Right cardiac atrium (tissue), 5 donors: ENCODE measurements around the gene FBXO33. TPM values are rescaled to one million over a fixed set of nuclear protein-coding genes. Genes with fewer than 3 reads are reported as not detected.
A peak's percentile ranks its signal among the peaks of the same experiment; 100 is the strongest.

Source experiments
- ATAC-seq, 2 donors: fragments of 200-7000 bp; cut with Tn5 transposase; one replicate each; pipeline versions ENCODE4 v1.8.0 to v1.9.1; 2020; ENCODE audit warnings: moderate library complexity in 2 of 2, mild to moderate bottlenecking in 1 of 2
- DNase-seq, 3 donors: peaks; one replicate each; pipeline ENCODE4 v3.0.0-alpha.2; 2020
- H3K27ac ChIP-seq: one replicate; pipeline ENCODE4 v1.5.1; 2013; ENCODE audit warnings: mild to moderate bottlenecking, low read length, control low read depth, moderate library complexity
- H3K27me3 ChIP-seq: one replicate; pipeline ENCODE4 v1.6.1; 2013; ENCODE audit not compliant: control insufficient read depth, insufficient read depth
- H3K4me1 ChIP-seq: one replicate; pipeline ENCODE4 v1.6.1; 2013; ENCODE audit warnings: low read length; ENCODE audit not compliant: control insufficient read depth, insufficient read depth
- H3K4me3 ChIP-seq: one replicate; pipeline ENCODE4 v1.5.1; 2013; ENCODE audit warnings: low read length, control low read depth
- H3K9me3 ChIP-seq: one replicate; pipeline ENCODE4 v1.6.1; 2013; ENCODE audit warnings: low read length; ENCODE audit not compliant: control insufficient read depth
- WGBS: extraction: QIAGEN DNeasy Blood & Tissue Kit; methylation state at CpG from one replicate; pipeline ENCODE4 v1.1.7; 2013; 5-methylcytosine and 5-hydroxymethylcytosine counted together
- intact Hi-C, 4 donors: fragments of 100-400 bp; cut with DNase I; formaldehyde crosslinking; loops; one replicate each; pipeline versions ENCODE4 v1.11.0 to v1.14.0; 2022 to 2023
- polyA plus RNA-seq: library from polyadenylated mRNA; stranded (reverse); fragments of 200-250 nt; gene quantifications from one replicate; pipeline ENCODE4 v1.2.3, GENCODE V29; 2013
- total RNA-seq, 4 donors: library from RNA; stranded (reverse); fragmentation: NEBNext Ultra II Directional; extraction: Animal tissue kit (Norgen Biotek cat#: 25700); gene quantifications; one replicate each; pipeline ENCODE4 v1.2.1, GENCODE V29; 2021
- donor health status: healthy with polysubstance abuse.
- donor health status: DM: no; HTN: yes; CAD: no.
- donor health status: DM: no; HTN: no; CAD: no.
- donor health status: DM: no; HTN: yes; CAD: no; lungs with severe emphysema.
- donor health status: DM: yes; HTN: yes; CAD: no.

FBXO33 gene
- total and polyA plus RNA-seq, 5 donors = 4.0 to 6.7 (median 5.4) TPM

DNA sequence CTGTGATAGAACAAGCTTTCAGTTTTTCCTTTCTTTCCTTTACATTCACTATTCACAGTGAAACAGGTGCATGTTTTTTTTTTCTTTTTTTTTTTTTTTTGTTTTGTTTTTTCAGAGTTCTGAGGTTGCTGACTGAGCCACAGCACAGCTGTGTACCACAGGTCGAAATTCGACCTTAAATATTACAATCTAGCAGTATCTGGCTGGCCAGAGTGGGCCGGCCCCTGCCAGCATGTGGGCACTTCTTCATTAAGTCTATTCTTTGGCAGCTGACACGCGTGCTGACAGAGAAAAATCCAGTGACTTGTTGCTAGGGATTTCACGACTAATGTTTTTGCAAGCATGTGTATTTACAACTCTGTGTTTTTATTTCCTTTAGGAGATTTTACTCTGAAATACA, 33.9 kb downstream of the FBXO33 start:
- Histone ChIP-seq H3K9me3 (no peaks in the 10 kb centered on the region), H3K27me3 (no peaks in the 10 kb centered on the region), H3K4me3 (no peak overlapping the region), H3K27ac (no peak overlapping the region), H3K4me1 (no peaks in the 10 kb centered on the region)
- whole genome bisulfite sequencing = 74% methylated on average over 6 of the region's 6 CpGs
- DNase-seq (no peak), ATAC-seq (peak in 1 of 2 donors; percentile 36)
- intact Hi-C loops = no loop called here

- Histone ChIP-seq H3K27ac (no peak overlapping the region), H3K9me3 (no peaks in the 10 kb centered on the region), H3K4me3 (no peak overlapping the region), H3K27me3 (no peaks in the 10 kb centered on the region), H3K4me1 (no peaks in the 10 kb centered on the region)
- intact Hi-C loops = no loop called here
- ATAC-seq (no peak), DNase-seq (no peak)
Observed at GRCh38 chr14:39396448-39396847, 35.8 kb downstream of the FBXO33 start.

- ATAC-seq (no peak), DNase-seq (no peak)
- H3K27me3 ChIP-seq = no peaks in the 10 kb centered on the region
- no peaks in the 10 kb centered on the region for H3K9me3 ChIP-seq
- no peak overlapping the region for H3K27ac ChIP-seq
- WGBS = 79% methylated on average over 3 of the region's 4 CpGs
- no peak overlapping the region for H3K4me3 ChIP-seq
- no peaks in the 10 kb centered on the region for H3K4me1 ChIP-seq
- intact Hi-C loops = no loop called here
Observed at GRCh38 chr14:39395555-39396254, 36.5 kb downstream of the FBXO33 start.

- Histone ChIP-seq H3K4me3 (no peak overlapping the region), H3K27ac (no peak overlapping the region), H3K27me3 (no peaks in the 10 kb centered on the region), H3K4me1 (no peaks in the 10 kb centered on the region), H3K9me3 (no peaks in the 10 kb centered on the region)
- no peak for ATAC-seq
- no peak for DNase-seq
- intact Hi-C loops = no loop called here
- WGBS = 38% methylated on average over 1 of the region's 1 CpG
Observed at GRCh38 chr14:39393289-39393688, 38.9 kb downstream of the FBXO33 start.

- ATAC-seq (no peak), DNase-seq (no peak)
- Histone ChIP-seq H3K27me3 (no peaks in the 10 kb centered on the region), H3K4me1 (no peaks in the 10 kb centered on the region), H3K9me3 (no peaks in the 10 kb centered on the region), H3K4me3 (no peak overlapping the region), H3K27ac (no peak overlapping the region)
- 85% methylated on average over 4 of the region's 4 CpGs for WGBS
- intact Hi-C loops = no loop called here
Observed at GRCh38 chr14:39384177-39384576, 48.1 kb downstream of the FBXO33 start.

- intact Hi-C loops = no loop called here
- no peak overlapping the region for H3K27ac ChIP-seq
- DNase-seq (no peak), ATAC-seq (no peak)
- H3K9me3 ChIP-seq = no peaks in the 10 kb centered on the region
- 82% methylated on average over 1 of the region's 1 CpG for WGBS
- H3K4me1 ChIP-seq = no peaks in the 10 kb centered on the region
- no peak overlapping the region for H3K4me3 ChIP-seq
- no peaks in the 10 kb centered on the region for H3K27me3 ChIP-seq
Observed at GRCh38 chr14:39383741-39384140, 48.5 kb downstream of the FBXO33 start.

- ATAC-seq = no peak
- 88% methylated on average over 1 of the region's 1 CpG for WGBS
Observed at GRCh38 chr14:39383026-39383660, 49.1 kb downstream of the FBXO33 start.

DNA sequence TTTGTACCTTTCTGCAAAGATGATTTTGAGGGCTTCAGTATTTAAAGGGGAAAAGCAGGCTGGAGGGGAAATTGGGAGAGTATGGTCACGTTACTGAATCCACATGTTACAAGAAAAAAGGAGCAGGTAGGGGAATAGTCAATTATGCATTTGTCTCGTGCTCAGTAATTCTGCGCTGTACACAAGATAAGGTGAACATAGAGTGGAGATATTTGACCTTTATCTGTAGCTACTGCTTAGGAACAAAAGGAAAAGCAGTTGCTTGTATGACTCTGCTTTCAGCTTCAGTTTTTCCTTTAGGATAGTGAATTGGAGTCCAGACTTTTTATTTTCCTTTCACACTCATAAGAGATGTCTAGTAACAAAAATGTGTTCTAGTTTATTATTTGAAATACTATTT, 49.8 kb downstream of the FBXO33 start:
- no peak overlapping the region for H3K27ac ChIP-seq
- WGBS = 67% methylated on average over 3 of the region's 3 CpGs
- H3K27me3 ChIP-seq = no peaks in the 10 kb centered on the region
- intact Hi-C loops = no loop called here
- ATAC-seq (peak in 1 of 2 donors; percentile 25), DNase-seq (no peak)
- H3K9me3 ChIP-seq = no peaks in the 10 kb centered on the region
- H3K4me1 ChIP-seq = no peaks in the 10 kb centered on the region
- no peak overlapping the region for H3K4me3 ChIP-seq

More at GRCh38 chr14:39383026-39383660, 49.1 kb downstream of the FBXO33 start:
- no peaks in the 10 kb centered on the region for H3K27me3 ChIP-seq
- H3K27ac ChIP-seq = no peak overlapping the region
- H3K4me3 ChIP-seq = no peak overlapping the region
- no peaks in the 10 kb centered on the region for H3K9me3 ChIP-seq
- intact Hi-C loops = no loop called here
- no peaks in the 10 kb centered on the region for H3K4me1 ChIP-seq
- no peak for DNase-seq

DNA sequence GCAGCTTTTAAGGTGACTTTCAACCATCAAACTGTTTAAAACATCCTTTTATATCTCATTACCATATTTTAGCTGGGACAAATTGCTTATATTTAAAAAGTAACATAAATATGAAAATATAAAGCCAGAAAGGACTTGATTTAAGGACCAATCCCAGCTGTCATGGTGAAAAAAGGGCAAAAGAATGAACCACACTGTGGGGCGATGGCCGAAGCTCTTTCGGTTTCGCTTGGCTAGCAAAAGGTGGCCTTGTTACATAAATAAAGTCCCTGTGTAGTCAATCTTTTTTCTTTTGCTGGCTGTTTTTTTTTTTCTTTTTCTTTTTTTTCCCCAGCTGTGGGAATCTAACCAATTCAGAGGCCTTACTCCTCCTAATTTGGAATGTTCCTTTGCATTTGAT, 50.9 kb downstream of the FBXO33 start:
- H3K27me3 ChIP-seq = no peaks in the 10 kb centered on the region
- ATAC-seq (no peak), DNase-seq (no peak)
- 98% methylated on average over 4 of the region's 4 CpGs for WGBS
- intact Hi-C loops = no loop called here
- H3K4me1 ChIP-seq = no peaks in the 10 kb centered on the region
- H3K4me3 ChIP-seq = no peak overlapping the region
- no peak overlapping the region for H3K27ac ChIP-seq
- H3K9me3 ChIP-seq = no peaks in the 10 kb centered on the region

DNA sequence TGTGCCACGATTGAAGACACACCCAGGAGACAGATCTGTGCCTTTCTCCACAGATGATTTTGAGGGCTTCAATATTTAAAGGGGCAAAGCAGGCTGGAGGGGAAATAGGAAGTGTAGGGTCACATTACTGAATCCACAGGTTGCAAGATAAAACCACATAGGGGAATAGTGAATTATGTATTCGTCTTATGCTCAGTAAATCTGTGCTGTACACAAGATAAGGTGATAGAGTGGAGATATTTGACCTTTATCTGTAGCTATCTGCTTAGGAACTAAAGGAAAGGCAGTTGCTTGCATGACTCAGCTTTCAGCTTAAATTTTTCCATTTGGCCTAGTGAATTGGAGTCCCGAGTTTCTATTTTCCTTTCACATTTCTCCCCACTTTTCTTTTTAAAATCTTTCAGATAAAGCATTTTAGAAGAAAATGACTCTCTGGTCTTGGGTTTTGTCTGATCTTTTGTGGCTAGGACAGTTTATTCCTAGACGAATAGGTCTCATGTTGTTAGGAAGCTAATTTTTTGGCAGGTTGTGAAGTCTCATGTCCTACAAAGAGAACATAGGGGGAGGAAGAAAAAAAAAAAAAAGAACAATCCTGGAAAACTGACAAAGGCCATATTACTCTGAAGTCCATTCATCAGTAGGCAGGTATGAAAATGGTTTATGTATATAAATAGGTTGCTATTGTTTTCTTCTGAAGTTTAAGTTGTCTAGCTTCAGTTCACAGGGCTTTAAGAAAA, 55.4 kb downstream of the FBXO33 start:
- H3K27me3 ChIP-seq = no peaks in the 10 kb centered on the region
- no peaks in the 10 kb centered on the region for H3K4me1 ChIP-seq
- peak in 1 of 2 donors; percentile 76 for ATAC-seq
- H3K27ac ChIP-seq = no peak overlapping the region
- DNase-seq = no peak
- no peak overlapping the region for H3K4me3 ChIP-seq
- intact Hi-C loops = no loop called here
- no peaks in the 10 kb centered on the region for H3K9me3 ChIP-seq
- 15% methylated on average over 4 of the region's 4 CpGs for WGBS

DNA sequence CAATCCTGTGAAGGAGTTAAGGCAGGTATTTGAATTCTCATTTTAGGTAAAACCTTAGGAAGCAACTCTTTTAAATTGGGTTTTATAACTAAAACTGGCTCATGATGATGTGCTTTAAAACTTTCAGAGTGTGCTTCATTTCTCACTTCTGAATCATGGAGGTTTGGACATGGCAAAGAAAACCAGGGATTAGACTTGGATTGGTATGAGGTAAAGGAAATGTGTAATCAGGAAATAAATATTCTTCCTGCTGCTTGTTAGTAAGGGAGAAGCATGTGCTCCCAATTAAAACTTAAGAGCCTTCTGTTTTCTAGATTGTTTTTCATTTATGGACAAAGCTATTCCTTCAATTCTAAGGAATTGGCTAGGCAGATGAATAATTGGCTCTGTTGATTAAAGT, 57.4 kb downstream of the FBXO33 start:
- Histone ChIP-seq H3K9me3 (no peaks in the 10 kb centered on the region), H3K4me3 (no peak overlapping the region), H3K27me3 (no peaks in the 10 kb centered on the region), H3K4me1 (no peaks in the 10 kb centered on the region), H3K27ac (no peak overlapping the region)
- intact Hi-C loops = no loop called here
- DNase-seq = no peak
- no peak for ATAC-seq
